Measurements from ENCODE around the gene INTS1. TPM values are rescaled to one million over a fixed set of nuclear protein-coding genes. Genes with fewer than 3 reads are reported as not detected.

INTS1 gene
- polyA plus RNA-seq, 4 donors: 55.4 to 96.1 (median 57.7) TPM

DNA sequence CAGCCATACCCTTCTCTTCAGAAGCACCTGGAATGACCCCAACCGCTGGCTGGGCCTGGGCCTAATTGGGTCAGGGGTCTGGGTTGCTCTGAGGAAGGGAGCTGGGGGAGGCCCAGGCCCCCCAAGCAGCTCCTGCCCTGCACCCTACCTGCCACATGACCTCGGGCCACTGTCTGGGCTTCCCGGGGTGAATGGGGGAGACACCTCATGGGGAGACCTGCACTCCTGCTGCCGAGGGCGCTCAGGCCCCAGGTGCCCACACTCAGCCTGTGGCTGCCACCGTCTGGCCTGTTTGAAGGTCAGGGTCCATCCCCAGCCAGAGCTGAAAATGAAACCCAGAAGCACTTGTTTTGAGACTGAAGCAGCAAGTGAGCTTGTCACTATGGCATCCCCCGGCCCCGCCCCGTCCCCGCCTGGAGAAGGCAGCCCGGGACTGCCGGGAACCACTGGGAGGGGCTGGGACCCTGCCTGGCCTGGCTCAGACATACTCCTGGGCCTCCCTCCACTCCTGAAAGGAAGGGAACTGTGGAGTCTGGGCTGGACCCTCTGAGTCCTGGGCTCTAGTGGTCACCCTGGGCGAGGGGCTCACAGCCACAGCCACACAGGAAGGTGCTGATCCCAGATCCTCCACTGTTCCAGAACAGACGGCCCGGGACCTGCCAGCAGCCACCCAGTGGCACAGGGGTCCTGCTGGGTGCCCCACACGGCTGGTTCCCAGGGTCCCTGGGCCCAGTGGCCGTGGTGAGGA lies 37.5 kb downstream of the INTS1 start:
- no peak for DNase-seq (ENCODE audit: low read depth in 4 of 4, low spot score in 3 of 4)

DNA sequence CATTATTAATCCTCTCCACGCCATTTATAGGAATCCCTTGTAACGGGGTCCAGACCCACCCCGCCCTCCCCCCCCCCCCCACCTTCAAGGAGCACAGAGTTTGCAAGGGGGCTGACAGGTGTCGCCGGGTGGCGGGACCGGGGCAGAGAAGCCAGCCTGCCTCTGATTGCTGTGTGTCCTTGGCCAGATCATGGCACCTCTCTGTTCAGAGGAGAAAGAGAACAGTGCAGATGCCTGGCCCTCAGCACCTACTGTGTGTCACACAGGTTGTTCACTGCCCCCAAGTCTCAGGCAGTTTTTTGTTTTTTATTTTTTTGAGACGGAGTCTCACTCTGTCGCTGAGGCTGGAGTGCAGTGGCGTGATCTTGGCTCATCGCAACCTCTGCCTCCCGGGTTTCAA lies 39.5 kb downstream of the INTS1 start:
- DNase-seq (ENCODE audit: low read depth in 4 of 4, low spot score in 3 of 4): no peak

DNA sequence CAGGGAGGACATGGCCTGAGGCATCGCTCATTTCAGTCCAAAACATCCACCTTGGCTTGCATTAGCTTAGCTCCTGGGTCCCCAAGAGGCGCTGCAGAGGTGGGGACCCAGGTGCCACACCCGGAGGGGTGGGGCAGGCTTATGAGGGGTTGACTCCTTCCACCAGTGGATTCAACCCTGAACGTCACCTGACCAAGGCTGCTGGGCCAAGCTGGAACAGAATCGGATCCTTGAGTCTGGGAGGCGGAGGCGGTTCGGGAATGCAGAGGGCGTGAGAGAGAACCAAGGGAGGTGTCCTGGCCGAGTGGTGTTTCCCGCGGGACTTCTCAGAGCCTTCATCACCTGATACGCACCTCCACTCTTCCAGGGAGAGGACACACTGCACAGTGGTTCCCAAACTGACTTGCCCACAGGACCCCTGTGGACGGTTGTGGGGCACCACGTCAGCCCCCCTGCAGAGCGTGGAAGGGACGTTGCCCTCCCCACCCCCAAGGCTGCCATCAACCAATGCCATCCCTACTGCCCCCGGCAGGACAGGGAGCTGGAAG lies 40.4 kb downstream of the INTS1 start:
- no peak for DNase-seq (ENCODE audit: low read depth in 4 of 4, low spot score in 3 of 4)

DNA sequence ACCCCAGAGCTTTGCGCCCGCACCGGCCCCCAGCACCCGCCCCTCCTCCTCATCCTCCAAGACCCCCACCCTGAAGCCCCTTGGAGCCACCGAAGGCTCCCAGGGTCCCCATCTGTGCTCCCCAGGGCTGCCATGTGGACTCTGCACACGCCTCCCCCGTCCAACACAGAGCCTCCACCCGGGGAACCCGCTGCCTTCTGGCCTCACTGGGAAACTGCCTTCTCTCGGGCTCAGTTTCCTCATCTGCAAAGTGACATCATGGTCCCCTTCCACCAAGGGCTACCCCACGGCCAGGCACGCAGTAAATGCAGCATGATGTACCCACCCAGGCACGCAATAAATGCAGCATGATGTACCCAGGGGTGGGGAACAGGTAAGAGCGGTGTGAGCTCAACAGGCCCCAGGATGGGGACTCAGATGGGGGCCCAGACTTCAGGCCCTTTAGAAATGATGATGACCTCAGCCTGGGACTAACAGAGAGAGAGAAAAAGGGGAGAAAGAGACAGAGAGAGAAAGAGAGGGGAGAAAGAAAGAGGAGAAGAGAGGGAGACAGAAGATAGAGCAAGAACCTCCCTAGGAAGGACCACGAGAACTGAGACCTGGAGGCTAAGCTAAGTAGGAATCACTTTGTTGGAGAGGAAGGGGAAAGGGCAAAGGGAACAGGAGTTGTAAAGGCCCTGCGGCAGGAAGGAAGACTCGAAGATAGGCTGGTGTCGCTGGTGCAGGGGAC lies 42.4 kb downstream of the INTS1 start:
- DNase-seq (ENCODE audit: low read depth in 4 of 4, low spot score in 3 of 4): no peak

DNA sequence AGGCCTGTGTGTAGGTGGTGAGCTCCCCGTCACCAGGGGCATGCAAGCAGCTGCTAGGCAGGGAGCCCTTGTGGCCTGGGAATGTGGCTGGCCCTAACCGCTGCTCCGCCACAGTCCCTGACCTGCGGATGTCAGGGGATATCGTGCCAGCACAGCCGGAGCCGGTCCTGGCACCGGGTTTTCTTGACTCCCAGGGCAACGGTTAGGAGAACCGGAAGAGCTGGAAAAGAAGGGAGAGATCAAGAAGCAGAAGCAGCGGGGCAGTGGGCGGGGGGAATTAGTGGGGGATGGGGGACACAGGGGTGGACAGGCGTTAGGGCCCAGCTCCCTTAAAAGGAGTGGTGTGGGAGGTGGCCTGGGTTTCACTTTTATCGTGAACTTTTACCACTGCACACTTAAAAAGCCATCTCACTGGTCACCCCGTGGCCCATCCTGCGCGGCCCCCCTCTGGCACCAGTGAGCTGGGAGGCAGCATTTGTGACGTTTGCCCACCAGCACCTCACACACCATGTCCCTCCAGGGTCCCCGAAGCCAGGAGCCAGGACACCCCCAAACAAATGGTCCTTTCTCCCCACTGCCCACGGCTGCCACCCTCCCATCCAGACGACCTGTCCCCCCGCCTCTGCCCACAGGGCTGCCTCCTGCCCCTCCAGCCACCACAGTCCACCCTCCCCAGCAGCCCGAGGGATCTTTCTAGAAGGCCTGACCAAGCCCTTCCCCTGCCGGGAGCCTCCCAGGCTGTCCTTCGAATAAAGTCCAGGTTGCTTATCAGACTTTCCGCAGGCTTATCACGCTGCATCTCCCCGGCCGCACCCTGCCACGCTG lies 43.2 kb downstream of the INTS1 start:
- no peak for DNase-seq (ENCODE audit: low read depth in 4 of 4, low spot score in 3 of 4)

DNA sequence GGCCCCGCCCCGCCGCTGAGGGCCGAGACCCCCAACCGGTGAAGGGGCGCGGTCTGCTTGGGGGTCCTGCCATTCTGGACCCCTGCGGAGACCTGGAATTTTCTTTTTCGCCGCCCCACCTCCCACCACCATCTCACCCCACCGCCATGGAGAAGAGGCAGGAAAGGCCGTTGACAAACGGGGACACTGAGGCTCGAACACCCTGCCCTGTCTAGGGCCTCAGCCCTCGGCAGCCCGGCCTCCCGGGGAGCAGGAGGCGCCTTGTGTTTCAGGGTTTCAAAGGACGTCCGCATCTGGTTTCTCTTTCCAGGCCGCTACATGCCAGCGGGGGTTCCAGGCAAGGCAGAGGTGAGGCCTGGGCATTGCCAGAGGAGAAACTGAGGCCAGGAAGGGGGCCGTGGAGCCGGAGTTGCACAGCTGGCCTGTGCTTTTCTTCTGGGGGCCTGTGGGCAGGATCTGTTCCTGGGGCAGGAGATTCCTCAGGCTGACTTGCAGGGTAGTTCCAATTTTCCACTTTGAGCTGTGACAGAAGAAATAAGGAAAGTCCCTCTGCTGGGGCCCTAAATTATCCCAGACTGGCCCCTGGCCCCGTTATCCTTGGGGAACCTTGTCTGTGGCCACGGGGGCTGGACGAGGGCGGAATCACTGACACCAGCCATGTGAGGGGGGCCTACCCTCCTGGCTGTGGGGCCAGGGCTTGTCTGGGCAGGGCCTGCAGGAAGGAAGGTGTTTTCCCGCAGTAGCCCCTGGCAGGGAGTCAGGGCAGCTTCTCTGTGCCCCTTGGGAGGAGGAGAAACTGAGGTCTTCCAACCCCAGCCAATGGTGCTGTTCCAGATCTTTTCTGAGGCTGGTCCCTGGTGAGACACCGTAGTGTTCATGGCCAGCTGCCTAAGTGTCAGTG lies 44.0 kb downstream of the INTS1 start:
- no peak for DNase-seq (ENCODE audit: low read depth in 4 of 4, low spot score in 3 of 4)

DNA sequence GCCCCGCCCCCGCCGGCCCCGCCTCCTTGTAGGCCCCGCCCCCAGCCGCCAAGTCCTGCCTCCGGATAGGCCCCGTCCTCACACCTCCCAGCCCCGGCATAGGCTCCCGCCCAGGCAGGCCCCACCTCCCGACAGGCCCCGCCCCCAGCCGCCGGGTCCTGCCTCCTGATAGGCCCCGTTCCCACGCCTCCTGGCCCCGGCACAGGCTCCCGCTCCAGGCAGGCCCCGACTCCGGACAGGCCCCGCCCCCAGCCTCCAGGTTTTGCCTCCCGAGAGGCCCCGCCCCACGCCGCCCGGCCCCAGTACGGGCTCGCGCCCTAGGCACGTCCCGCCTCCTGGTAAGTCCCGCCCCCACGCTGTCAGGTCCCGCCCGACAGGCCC lies 44.7 kb downstream of the INTS1 start:
- peak; percentile 86 to 96 (median 95) for DNase-seq (ENCODE audit: low read depth in 4 of 4, low spot score in 3 of 4)

DNA sequence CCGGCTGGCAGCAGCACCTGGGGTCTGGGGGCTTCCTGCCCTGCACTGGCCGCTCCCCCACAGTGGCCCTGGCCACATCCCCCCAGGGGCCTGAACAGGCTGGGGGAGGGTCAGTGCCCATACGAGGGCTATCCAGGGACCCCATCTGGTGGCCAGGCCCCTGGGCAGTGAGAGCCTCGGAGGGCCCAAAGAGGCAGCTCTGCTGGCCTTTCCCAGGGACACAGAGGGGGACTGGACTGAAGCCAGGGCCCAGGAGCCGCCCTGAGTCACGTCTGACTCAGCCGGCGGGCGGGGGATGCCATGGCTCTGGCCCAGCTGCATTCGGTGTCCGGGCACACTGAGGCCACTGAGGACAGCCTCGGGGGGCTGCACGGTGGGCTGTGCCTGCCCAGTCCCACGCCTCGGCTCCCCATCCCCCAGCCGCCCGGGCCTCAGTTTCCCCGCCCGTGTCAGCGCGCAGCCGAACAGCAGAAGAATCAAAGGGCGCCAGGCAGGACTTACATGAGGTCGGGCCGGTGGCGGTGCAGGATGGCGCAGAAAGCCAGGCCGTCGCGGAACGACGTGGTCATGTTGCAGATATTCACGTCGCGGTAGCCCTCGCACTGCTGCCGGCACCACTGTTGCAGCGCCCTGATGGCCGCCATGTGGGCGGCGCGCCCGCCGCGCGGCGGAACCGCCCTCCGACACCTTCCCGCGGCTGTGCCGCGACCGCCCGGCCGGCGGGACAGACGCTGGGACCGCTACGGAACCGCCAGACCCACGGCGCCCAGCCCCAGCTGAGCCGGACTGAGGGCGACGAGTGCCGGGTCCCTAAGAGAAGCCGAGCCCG lies 45.3 kb downstream of the INTS1 start, which contains the start of gene MICALL2:
MICALL2 (minus strand) TSS at position 788 of the 829 bp plus-strand sequence; CDS start at position 644, 144 bp downstream.
- no peak for DNase-seq (ENCODE audit: low read depth in 4 of 4, low spot score in 3 of 4)

DNA sequence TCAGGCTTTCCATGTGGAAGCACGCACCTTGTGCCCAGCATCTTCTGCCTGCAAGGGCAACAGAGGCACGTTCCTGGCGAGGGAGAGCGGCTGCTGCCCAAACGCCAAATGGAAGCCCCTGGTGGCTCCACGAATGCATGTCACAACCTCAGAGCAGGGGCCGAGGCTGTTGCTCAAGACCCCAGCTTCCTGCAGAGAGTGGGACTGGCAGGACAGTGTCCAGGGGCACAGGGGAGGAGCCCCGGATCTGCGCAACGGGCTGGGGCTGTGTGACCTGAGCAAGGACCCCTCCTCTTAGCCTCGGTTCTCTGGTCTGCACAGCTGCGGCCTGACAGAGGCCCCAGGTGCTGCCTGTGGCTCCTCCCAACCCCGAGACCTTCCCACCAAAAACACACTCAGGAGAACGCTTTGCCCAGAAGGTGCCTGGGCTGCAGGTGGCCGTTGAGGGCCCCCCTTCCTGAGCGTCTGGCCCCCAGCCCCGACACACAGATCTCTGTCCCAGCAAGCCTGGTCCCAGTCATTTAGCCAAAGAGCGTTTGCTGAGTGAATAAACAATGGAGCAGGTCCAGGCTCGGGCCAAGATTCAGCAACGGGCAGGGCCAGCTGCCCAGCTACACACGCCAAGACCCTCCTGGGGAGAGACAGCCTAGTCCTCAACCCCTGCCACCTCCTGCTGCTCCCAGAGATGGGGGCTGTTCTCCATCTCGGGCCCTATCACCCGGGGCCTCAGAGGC lies 46.1 kb downstream of the INTS1 start:
- DNase-seq (ENCODE audit: low read depth in 4 of 4, low spot score in 3 of 4): no peak

DNA sequence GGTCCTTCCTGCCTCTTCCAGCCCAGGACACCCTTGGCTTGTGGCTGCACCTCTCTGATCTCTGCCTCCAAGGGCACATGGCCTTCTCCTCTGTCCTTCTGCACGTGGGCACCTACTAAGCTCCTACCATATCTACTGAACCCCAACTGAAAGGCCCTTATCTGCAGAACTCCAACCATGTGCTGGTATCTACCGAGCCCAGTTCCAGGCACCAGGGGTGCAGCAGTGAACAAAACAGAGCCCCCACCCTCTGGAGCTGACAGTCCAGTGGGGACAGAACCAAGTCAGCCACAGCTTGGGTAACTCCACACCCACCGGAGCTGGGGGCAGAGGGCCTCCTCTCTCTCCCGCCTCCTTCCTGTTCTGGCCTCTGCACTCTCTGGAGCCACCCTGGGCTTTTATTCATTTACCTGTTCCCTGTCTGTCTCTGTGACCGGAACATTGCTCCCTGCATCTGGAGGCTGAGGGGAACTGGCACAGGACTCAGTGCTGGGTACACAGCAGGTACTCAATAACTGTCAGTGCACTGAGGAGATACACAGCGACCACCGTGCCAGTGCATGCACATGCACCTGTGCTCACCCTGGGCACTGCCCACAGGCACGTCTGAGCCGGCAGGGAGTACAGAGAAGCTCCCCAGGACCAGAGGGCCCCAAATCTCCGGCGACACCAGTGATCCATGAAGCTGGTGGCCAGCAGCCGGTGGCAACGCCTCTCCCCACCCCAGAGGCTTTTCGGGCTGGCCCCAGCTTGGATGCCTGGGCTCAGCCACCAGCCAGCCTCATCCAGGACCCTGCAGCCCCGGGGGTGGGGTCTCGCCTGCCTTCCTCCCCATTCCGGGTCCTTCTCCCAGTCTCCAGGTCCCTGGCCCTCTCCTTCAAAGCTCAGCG lies 46.9 kb downstream of the INTS1 start:
- DNase-seq (ENCODE audit: low read depth in 4 of 4, low spot score in 3 of 4): no peak

DNA sequence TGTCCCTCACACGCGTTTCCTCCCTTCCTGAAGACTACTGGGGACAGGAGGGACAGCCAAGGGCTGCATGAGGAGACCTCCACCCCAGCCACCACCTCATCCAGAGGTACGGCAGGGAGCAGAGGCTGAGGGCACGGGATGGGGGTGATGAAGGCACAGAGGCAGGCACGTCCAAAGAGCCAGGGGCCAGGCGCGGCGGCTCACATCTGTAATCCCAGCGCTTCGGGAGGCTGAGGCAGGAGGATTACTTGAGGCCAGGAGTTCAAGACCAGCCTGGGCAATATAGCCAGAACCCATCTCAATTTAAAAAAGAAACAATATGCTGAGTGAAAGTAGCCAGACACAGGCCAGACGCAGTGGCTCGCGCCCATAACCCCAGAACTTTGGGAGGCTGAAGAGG lies 48.2 kb downstream of the INTS1 start:
- no peak for DNase-seq (ENCODE audit: low read depth in 4 of 4, low spot score in 3 of 4)

DNA sequence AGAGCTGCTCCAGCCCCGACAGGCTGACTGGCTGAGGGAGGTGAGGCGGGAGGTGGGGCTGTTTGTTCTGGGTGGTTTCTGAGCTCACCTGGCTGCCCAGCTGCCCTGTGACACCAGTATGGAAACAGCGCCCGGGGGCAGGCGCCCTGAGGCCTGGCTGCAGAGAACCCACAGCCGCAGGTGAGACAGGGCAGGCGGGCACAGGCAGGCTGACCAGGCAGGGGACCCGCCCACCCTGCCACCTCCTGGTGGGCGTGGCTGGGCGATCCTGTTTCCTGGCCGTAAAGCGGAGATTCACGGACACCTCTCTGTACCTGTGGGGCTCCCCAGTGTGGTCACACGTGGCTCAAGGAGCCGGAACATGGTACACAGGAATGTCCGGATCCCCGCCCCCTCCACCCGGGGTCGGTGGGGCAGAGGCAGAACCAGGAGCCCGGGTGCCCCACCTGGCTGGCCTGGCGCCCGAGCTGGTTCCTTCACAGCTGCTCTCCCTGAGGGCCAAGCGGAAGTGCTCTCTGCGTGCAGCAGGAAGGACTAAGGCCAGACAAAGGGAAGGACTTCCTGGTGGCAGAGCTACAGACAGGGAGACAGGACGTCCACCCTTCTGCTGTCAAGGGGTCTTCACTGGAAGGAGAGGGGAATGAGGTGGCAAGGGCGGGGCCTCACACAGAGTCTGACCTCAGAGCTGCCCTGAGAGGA lies 48.8 kb downstream of the INTS1 start:
- DNase-seq (ENCODE audit: low read depth in 4 of 4, low spot score in 3 of 4): no peak

DNA sequence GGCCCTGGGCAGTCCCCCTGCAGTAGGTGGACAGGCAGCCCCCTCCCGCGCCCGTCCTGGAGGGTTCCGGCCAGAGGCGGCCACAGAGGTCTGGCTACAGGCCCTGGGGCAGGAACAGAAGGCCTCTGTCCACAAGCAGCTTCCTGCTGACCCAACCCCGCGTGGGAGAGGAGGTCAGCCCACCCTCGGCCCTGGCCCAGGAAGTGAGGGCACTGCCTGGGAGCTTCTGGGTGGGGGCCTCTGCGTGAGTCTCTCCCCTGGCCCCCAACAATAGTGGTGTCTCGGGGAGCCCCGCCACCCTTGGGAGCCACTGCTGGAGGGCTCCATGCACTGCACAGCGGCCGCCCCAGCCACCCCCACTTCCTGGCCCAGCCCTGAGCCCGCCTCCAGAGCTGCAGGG lies 49.6 kb downstream of the INTS1 start:
- no peak for DNase-seq (ENCODE audit: low read depth in 4 of 4, low spot score in 3 of 4)

DNA sequence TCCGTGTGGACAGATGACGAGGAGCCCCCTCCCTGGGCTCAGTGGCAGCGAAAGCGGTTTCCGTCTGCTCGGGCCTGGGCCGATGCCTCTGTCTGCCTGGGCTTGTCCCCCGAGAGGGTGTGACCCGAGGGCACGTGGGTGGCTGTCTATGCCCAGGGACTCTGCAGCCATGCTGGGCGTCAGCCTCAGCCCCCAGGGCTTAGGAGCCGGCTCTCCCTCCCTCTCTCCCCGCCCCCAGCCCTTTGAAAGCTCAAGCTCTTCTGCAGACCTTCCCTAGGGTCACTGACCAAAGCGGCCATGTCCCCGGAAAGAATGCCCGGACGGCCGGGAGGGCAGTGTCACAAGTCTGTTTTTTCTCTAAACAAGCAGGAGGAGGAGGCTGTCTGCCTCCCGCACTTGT lies 52.0 kb downstream of the INTS1 start:
- DNase-seq (ENCODE audit: low read depth in 4 of 4, low spot score in 3 of 4): no peak

DNA sequence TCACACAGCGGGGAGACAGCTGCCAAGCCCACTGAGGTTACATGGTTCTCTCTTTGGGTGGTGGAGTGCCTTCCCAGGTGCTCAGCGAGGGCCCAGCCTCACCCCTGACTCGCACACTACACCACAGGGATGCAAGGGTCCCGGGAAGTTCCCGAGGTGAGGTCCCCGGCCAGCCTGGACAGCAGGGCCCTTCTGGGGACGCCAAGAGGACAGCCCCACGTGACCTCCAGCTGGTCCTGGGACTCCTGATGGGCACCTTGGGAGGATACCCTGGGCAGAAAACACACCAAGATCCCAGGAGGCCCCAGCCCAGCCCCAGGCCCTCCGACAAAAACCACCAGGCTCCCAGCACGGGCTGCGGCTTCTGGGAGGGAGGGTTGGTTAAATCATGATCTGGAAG lies 53.2 kb downstream of the INTS1 start:
- no peak for DNase-seq (ENCODE audit: low read depth in 4 of 4, low spot score in 3 of 4)

DNA sequence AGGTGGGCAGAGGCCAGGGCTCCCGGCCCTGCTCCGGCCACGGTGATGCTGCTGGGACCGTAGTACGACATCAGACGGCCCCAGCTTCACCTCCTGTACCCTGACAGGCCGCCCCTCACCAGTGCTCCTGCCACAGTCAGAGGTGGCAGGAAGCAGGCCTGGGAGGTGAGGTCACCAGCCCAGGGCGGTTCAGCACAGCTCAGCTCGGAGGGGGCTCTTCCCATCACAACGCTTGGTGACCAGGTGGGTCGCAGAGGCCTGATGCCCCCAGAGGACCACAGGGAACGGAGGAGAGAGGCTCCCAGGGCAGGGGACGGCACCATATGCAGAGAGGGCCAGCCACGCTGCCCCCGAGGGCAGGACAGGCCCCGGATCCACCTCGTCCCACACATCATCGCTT lies 53.8 kb downstream of the INTS1 start:
- DNase-seq (ENCODE audit: low read depth in 4 of 4, low spot score in 3 of 4): no peak

DNA sequence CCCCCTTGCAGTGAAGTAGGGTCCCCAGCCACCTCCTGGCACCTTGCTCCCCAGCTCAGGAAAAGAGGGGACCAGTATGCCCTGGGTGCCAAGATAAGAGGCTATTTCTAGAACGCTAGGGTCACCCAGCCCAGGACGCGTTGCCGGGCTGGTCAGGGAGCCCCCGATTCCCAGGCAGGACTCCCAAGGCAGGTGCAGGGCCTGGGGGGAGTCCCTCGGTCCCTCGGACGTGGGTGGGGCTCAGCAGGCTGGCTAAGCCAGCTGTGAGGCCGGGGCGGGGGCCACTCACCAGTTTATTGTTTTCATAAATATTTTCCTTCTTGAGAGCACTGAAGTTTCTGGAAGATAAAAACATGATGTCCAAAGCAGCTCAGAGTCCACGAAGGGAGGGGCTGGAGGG lies 54.2 kb downstream of the INTS1 start:
- no peak for DNase-seq (ENCODE audit: low read depth in 4 of 4, low spot score in 3 of 4)

Measured in left renal pelvis (tissue), 4 donors.